GM19035 (cell line): ENCODE results near the gene KIAA1210.

ENCODE experiments used
- ATAC-seq: cut with Tn5 transposase; IDR thresholded peaks from one replicate; pipeline ENCODE4 v1.9.1; 2021; ENCODE audit not compliant: unreplicated experiment

Gene KIAA1210

DNA sequence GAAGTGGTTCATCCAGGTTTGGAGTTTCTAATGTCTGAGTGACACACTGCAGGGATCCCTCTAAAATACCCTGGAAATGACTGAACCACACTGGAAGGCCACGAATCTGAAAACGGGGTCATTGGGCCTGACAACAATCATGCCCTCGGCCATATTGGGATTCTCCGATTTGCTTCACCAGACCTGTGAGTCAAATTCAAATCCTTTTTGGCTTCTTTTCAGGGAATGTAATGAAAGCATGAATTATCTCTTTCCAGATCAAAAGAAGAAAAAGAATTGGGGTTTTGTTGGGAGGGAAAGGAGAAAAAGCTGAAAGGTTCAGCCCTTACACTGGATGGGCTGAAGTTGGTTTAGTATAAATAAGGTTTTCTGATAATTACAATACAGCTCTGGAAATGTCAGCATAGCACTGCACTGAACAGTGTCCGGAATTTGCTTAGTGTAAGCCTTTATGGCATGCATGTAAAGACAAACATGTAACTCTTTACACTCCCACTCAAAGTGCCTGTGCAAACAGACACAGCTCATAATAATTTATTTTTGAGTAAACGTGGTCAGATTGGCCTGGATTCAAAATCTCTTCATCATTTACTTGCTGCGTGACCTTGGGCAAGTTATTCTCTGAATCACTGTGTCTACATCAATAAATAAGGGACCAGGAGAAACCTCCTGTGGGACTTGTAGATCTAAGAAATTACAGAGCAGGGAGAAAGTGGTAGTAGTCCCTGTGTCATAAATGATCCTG lies 33.4 kb downstream of the KIAA1210 start:
- ATAC-seq, result no peak

DNA sequence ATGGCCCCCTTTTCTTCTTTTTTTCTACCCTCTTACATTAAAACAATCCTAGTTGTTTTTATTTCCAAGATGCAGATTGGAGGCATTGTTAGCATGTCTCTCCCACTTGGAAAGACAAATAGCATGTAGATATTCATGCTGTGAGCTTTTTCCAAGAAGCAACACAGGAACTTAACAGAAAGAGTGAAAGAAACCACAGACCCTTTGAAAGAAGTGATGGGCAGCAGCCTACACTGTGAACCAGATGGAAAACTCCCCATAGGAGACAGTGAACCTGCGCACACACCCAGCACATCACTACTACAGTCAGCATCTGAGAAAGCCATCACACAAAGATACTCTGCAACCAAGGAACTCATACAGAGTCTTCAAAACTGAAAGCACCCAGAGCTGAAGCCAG lies 37.0 kb downstream of the KIAA1210 start:
- ATAC-seq, result no peak

DNA sequence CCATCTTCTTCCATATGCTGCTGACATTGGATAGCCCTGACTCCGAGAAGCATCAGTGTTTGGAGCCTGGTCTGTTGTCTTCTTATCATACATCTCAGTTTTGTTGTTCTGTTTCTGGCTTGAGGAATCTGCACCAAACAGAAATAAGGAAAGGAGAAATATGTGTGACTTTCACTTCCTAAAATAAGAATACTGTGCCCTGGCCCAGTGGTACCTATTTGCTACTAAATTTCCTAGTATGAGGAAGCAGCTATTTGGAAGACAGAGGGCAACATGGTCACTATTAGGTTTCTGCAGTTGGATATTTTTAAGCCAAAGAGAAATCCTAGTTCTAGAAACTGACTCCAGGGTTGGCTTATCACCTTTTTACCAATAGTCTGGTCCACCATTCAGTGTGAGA lies 38.0 kb downstream of the KIAA1210 start:
- no peak for ATAC-seq

DNA sequence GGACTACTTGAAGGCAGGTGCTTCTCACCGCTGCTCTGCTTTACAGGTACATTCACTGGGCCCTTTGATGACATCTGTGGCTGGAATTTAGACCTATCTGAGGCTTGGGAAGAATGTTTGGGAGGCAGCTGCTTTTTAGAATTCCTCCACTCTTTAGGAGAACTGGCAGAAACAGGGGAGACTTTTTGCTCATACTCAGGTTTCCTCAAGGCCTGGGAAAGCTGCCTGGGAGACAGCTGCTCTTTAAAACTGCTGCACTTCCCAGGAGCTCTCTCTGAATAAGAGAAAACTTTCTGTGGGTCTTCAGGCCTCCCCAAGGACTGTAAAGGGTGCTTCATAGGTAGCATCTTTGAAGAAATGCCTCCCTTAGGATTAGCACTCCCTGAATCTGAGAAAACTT lies 40.5 kb downstream of the KIAA1210 start:
- no peak for ATAC-seq

DNA sequence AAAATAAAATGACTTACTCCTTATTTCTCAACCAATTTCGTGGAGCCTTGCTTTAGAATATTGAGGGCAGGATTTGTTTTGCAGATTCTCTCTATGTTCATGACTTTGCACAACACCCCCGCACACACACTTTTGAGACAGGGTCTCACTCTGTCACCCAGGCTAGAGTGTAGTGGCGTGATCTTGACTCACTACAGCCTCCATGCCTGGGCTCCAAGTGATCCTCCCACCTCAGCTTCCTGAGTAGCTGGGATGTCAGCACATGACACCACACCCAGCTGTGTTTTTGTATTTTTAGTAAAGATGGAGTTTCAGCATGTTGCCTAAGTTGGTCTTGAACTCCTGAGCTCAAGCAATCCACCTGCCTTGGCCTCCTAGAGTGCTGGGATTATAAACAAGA lies 42.8 kb downstream of the KIAA1210 start:
- no peak for ATAC-seq

DNA sequence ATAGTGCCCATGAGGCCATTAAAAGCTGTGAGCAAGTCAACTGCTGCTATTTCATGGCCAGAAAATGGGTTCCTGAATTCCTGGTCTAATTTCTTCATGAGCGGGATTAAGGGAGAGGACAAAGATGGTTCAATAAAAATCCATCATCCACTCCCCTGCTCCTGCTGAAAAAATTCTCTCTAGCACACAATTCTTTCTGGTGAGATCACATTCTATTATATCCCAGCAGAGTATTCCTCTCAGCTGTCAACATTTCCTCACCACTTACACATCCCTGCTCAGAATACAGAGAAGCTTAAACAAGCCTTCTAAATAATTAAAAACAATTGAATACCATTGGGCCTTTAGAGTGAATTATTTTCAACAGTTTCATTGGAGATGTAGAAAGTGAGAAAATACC lies 45.3 kb downstream of the KIAA1210 start:
- no peak for ATAC-seq

DNA sequence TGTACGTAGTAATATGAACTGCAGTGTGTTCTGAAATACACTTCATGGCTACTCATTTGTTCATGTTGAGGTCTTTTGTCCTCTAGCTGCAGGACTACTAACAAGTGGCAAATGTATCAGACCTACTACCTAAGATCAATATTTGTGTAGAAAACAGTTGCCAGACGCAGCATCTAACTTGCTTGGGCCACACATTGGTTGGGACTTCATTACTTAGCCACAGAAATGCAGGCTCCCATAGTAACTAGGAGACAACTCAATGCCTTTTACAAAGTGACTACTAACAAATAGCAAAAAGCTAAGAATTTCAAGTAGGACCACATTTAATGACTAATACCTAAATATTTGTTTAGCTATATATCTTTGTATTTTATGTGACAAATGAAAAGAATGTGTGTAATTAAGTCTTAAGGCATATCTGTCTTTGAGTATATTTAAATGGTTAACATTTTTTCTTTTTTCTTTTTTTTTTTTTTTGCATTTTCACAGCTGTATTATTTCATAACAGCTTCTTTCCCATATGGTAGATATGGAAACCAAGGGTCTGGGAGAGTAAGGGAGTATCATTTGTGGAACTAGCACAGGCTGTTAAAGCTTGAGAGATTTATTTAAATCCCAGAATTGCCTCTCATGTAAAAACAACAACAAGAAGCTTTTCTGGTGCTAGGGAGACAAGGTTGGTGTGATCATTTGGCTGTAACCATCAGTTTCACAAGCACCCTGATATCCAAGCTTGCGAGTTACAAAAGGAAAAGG lies 52.2 kb downstream of the KIAA1210 start:
- ATAC-seq, result no peak

DNA sequence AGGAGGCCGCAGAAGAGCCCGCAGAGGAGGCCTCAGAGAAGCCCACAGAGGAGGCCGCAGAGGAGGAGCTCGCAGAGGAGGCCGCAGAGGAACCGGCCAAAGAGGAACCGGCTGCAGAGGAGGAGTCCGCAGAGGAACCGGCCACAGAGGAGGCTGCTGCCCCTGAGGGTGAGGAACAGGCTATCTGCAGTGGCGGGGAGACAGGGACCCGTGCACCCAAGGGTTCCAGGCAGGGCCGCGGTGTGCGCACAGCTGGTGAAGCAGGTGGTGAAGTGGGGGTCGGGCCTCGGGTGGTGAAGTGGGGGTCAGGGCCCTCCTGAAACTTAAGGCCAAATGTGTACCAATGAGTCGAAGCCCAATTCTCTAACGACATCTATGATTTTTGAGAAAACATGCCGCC lies 53.7 kb downstream of the KIAA1210 start:
- no peak for ATAC-seq

DNA sequence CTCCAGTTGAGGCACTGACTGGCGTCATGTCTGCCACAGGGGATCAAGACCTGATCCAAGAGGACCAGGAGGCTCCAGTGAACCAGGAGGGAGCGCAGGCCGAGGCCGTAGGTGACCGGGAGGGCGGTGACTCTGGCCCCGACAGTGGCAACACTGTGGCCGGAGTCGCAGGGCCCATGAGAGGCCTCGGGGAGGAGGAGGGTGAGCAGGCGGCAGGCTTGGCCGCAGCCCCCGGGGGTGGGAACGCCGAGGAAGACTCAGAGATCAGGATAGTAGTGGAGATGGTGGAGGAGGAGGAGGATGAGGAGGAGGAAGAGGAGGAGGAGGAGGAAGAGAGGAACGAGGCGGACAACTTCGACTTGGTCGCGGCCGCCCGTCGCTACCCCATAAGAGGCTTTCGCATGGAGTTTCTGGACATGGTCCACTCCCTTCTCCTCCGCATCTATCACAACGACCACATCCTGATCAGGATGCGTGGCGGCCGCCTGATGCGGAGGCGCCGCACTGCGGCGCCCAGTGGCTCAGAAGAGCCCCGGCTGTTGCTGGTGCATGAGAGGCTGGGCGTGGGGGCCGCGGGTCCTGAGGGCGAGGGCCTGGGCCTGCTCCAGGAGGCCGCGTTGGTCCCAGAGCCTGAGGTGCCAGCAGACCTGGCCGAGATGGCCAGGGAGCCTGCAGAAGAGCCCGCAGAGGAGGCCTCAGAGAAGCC lies 54.3 kb downstream of the KIAA1210 start:
- ATAC-seq, result no peak

DNA sequence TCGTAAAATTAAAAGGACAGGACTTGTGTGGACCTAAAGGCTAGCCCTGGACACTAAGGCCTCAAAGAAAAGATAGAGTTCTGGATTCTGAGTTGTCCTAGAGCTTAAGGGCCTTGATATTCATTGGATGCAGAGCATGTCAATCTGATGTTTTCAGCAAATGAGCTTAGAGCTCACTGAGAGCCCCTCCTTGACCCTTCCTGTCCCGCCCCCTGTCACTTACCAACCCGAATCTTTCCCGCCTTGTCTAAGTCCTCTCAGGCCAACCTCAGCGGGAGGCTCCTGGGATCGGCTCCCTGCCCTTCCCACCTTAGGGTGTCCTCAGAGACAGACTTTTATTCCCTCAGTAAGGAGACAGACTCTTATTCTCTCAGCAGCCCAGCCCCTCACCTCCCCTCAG lies 54.9 kb downstream of the KIAA1210 start, which contains the start of gene CT47C1:
Gene CT47C1 (plus strand): TSS at position 250 of the 400 bp plus-strand sequence. CDS start 233 bp downstream, outside the sequence.
- no peak for ATAC-seq

DNA sequence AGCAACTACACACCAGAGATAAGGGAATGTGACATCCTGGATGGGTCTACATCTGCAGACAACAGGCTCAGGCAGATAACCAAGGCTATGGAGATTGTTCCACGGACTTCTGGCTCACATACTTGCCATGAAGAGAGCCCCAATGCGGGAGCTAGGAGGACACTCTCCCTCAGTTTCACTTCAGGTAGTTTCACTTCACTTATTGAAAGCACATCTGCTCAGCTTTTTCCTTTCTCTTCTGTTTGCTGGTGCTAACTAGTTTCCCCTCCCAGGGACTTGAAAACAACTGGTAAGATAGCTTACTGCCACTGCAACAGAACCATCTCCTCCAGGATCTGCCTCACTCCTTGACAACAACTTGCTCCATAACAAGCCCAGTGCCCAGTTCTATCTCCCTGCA lies 56.2 kb downstream of the KIAA1210 start:
- ATAC-seq, result no peak

DNA sequence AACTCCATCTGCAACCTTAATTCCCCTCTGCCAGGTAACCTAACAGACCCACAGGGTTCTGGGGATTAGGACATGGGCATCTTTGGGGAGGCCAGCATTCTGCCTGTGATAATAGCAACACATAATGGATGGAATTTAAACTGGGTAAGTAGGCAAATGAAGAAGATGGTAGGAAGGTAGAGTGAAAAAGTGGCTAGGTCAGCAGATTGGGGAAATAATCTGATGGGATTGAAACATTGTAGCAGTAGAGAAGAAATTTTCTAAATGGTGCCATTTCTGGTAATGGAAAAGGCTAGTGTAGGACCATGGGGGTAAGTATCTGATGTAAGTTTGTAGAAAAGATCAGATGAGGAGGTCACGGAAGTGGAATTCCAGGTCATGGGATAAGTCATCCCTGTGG lies 57.9 kb downstream of the KIAA1210 start:
- ATAC-seq, result no peak

DNA sequence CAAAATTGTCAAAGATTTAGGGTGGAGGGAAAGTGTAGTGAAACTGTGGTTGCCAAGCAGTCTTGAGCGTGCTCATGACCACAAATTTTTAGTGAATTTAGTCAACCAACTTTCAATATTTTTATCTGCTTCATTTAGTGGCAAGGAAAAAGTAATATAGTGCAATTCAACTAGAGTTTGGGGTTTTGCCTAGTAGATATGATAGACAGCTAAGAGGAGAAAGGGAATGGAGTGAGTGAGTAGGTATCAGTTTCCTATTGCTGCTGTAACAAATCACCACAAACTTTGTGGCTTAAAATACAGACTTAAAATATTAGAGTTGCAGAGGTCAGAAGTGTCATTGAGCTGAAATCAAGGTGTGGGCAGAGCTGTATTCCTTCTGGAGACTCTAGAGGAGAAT lies 58.5 kb downstream of the KIAA1210 start:
- ATAC-seq, result no peak

DNA sequence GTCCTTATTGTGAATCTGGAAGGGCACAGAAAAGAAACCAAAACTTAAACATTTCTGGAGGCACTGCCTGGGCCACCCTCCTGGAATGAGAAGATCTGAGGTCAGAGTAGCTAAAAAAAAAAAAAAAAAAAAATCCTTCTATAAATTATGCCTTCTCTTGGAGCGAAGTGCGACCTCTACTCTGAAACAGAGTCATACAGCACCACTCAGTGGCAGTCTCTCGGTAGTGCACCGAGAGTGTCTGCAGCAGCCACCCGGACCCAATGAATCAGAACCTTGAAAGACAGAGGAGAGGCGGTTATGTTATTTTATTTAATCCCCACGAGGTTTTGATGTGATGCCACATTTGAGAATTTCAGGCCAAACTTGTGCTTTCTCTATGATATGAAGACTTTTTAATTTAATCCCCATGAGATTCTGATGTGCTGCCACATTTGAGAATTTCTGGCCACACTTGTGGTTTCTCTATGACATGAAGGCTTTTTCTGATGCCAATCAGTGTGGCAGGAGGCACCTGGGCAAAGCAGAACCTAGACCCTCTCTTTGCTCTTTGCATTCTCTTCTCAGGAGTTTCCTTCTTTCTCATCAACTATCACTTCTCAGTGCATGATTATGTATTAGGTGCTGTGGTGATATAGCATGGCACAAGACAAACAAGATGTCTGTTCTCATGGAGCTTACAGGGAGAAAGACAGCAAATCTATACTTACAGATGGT lies 60.4 kb downstream of the KIAA1210 start:
- ATAC-seq, result no peak

DNA sequence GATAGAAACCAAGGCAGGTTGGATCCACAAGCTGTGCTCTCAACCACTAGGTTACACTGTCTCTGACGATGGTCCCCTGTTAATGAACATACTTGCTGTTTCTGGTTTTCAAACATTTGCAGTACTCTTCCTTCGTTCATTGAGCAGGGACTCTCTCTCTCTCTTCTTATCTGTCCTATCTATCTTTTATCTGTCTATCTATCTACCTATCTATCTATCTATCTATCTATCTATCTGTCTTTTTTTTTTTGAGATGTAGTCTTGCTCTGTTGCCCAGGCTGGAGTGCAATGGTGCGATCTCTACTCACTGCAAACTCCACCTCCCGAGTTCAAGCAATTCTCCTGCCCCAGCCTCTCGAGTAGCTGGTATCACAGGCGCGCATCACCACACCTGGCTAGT lies 64.2 kb downstream of the KIAA1210 start:
- no peak for ATAC-seq

DNA sequence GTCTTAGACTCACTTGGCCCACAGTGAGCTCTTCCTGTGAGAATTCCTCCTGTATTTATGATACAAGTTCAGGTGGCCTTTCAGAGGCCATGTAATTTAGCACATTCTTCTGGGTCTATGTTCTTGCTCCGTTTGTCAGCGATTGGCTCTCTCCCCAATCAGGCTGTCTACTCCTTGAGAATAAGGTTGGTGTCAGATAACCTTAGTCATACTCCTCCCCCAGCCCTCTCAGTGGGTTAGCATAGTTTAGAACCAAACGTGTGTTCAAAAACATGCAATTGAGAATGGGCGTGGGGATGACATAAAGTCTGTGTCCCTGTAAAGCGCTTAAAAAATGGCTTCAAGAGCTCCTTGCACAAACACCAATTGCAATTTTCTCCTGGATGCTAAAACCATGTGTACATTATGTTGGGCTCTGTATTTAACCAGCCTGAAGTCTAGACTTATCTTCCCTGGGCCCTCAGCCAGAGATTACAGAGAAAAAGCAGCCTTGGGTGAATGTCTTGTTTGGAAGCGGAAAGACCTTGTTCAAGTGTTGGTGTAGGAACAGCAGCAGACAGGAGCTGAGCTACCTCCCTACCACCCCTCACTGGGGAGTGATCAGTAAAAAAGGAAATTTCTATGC lies 64.8 kb downstream of the KIAA1210 start:
- no peak for ATAC-seq

DNA sequence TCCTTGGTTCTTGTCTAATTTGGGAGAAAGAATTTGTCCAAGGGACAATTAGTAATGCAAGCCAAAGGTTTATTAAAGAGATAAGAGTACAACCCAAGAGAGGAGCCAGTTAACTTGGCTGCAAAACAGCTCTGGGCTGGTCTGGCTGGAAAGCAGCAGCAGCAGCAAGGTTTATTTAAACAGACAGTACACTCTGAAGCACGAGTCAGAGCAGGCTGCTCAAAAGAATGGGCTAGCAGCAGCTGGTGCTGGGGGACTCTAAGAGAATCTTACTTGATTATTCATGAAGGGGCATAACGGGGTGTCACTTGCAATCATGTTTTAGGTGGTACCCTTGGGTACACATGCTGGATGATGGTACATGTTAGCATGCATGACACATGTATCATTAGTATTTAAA lies 71.9 kb downstream of the KIAA1210 start:
- no peak for ATAC-seq

DNA sequence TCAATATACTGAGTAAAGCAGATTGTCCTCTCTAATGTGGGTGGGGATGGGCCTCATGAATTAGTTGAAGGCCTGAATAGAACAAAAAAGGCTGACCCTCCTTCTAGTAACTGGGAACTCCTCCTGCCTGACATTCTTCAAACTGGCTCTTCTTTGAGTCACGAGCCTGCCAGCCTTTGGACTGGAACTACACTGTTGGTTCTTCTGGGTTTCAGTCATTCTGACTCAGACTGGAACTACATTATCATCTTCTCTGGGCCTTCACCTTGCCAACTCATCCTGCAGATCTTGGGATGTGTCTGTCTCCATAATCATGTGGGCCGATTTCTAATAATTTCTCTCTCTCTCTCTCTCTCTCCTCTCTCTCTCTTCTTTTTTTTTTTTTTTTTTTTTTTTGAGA lies 81.7 kb downstream of the KIAA1210 start:
- no peak for ATAC-seq

DNA sequence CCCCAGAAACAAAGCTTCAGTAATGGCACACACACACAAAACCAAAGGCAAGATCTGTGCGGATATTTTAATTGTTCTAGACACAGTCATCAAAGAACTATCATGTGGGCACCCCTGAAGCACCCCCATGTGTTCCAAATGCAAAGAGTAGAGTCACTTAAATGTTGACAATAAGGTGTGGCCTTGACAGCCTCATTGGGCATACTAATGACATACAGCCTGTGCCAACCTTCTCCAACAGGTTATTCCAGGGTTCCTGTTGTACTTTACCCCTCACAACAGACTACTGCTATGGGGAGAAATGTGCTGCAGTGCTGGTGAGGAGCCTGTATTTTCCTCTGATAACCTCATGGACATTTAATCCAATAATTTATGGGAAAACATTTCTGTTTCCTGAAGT lies 84.6 kb downstream of the KIAA1210 start:
- ATAC-seq, result no peak

DNA sequence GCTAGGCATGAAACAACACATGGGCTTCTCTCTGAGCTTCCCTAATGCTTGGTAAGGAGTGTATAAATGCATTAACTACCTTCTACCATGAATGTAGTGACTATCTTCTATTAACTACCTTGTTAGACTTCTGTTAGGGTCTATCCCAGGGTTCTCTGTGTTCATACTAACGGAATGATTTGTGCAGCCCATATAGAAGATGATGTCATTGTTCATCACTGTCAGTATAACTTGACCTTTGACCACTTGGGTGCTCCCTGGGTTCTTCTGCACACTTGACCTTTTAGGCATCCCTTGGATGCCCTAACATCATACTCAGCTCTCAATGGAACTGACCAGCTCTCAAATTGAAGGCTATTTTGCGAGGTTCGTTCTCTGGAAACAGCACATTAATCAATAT lies 85.6 kb downstream of the KIAA1210 start:
- no peak for ATAC-seq

DNA sequence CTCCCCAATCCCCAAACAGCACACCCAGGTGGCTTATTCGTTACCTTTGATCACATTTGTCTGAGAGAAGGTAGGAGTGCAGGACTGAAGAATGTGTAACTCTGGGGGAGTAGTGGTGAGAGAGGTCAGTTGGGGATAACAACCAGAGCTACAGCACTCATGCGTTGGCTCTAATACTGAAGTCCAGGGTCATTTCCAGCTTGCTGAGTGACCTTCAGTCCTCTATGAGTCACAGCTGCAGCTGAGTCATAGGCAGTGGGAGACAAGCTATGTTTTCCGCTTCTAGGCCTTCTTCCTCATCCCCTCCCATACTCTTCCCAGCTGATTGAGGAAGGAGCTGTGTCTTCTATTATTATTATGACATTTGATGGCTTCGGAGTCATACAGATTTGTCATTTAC lies 86.4 kb downstream of the KIAA1210 start:
- ATAC-seq, result no peak
